Limb (tissue), 2 donors: ENCODE data around the gene PLA2G4F.

Experiments used
- DNase-seq, 2 donors: peaks; one replicate each; pipeline ENCODE4 v3.0.0-alpha.2; 2016; ENCODE audit errors: extremely low spot score in 2 of 2

PLA2G4F gene

DNA sequence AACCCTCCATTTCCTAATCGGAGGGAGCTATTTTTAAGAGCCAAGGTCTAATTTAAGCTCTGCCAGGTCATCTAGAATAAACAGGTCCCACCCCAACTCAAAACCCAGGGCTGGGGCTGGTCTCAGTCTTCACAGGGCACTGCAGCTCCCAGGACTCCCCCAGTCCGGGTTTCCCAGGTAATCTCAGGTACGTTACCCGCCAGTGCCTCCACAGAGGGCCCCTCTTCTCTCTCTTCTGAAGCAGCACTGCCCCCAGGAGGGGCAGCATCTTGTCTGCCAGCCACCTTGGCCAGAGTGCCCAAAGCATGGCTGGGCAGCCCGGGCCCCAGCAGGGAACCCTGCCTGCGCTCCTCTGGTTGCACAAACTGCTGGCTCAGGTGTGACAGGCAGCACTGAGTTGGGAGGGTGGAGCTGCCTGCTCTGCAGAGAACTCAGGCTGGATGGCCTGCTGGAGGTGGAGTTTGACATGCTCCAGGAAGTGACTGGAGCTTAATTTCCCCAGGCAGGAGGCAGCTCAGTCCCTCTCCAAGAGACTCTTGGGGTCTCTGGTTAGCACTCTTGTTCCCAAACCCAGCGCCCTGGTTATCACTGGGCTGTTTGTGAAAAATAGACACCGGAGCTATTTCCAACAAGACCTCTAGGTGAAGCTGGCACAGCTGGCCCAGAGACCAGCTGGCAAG is at the start of gene PLA2G4F:
Gene PLA2G4F, minus strand, starts transcription at position 394 of the 680 bp plus-strand sequence. Its CDS starts 87 bp downstream, at position 307.
- DNase-seq: no peak

DNA sequence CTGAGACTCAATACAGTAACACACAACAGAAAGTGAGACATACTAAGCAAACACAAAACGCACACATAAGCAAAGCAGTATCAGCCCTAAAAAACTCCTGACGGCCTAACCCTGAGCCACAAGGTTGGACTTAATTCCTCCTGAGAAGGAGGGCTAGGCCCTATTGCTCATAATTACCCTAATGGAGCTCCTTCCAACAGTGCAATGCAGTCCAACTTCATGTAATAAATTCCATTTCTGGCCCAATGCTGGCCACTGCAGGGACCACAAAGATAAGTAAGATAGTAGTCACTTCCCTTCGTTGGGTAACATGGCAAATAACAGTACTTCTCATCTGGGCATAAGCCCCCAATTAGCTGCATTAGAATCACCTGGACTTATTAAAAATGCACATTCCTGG is 47.5 kb upstream of the PLA2G4F start:
- no peak for DNase-seq

GRCh38 chr15:42202653-42203052 is 46.2 kb upstream of the PLA2G4F start:
- DNase-seq: no peak

DNA sequence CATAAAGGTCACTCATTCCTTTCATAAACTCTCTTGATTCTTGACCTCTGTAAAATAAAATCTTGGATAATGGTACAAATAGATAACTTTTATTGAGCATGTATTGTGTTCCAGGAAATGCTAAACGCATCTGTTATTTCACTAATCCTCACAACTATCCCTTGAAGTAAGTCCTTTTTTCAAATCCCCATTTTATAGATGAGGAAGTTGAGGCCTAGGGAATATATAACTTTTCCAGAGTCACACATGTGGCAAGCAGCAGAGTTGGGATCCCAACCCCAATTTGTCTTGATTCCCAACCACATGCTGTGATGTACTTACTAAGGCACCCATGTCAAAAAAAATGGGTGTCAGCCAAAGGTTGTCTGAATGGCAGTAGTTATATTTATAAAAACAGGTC is 45.4 kb upstream of the PLA2G4F start:
- DNase-seq: no peak

DNA sequence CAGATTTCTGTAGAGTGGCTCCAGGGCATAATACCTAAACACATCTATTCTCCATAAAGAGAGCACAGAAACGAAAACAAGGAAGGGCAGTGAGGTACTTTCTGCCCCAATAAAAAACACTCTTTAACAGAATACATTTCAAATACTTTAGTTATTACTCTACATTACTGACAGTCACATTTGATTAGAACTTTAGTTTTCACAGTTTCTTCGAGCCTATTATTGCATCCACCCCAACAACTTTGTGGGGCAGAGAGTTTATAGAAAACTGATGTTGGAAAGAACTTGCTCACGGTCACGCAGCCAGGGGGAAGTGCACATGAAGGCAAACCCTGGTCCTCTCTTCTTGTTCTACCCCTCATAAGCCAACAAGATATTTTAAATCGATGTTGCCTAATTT is 42.7 kb upstream of the PLA2G4F start:
- no peak for DNase-seq

- no peak for DNase-seq
Observed at GRCh38 chr15:42198516-42198915, 42.1 kb upstream of the PLA2G4F start.

DNA sequence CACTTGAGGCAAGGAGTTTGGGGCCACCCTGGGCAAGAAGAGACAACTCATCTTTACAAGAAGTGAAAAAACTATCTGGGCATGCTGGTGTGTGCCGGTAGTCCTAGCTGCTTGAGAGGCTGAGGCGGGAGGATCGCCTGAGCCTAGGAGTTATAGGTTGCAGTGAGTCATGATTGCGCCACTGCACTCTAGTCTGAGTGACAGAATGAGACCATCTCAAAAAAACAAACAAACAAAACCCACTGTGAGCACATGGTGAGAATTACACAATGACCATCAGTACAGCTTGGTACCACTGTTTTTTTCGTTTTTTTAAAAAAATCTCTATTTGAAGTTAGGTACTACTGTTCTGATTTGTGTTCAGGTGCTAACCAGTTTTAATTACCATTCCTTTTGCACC is 38.1 kb upstream of the PLA2G4F start:
- no peak for DNase-seq

GRCh38 chr15:42193383-42193782 is 36.9 kb upstream of the PLA2G4F start:
- no peak for DNase-seq

- DNase-seq: no peak
Observed at GRCh38 chr15:42191610-42192346, 35.3 kb upstream of the PLA2G4F start.

DNA sequence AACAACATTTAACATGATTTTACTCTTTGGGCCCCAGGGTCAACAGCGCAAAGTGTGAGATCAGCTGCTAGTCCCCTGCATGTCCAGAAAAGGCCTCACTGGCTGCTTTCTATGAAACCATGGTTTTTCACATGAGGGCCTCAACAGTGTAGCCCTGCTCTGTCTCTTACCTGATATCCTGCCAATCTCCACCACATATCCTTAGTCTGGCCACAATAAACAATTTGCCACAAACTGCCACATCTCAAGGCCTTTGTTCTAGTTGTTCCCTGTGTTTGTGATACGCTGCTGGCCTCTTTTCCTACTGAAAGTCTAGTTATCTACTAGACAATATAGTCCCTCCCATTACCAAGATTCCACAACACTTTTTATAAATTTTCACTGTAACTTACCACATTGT is 33.9 kb upstream of the PLA2G4F start:
- DNase-seq: no peak

- no peak for DNase-seq
Observed at GRCh38 chr15:42185801-42186200, 29.4 kb upstream of the PLA2G4F start.

DNA sequence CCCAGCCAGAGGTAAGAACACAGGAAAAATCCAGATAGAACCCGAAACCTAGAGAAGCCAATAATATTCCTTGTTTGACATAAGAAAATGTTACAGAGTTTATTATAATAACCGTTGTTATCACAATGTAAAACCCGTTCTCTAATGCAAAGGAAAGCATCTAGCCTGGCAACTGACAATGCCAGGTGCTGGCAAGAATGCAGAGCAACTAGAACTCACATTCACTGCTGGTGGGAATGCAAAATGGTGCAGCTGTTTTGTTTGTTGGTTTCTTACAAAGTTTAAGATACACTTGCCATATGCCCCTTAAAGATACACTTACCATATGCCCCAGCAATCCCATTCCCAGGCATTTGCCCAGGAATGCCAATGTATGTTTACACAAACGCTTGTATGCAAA is 28.3 kb upstream of the PLA2G4F start:
- no peak for DNase-seq

- DNase-seq: no peak
Observed at GRCh38 chr15:42184296-42184695, 27.9 kb upstream of the PLA2G4F start.

DNA sequence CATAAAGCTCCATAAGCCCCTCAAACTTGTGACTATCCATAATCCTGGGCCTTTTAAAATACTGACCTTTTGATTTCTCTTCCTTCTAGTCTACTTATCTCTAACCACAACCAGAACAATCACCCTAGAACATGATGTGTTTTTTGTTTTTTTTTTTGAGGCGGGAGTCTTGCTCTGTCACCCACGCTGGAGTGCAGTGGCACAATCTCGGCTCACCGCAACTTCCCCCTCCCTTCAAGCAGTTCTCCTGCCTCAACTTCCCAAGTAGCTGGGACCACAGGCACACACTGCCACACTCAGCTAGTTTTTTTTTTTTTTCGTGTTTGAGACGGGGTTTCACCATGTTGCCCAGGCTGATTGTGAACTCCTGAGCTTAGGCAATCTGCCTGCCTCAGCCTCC is 26.5 kb upstream of the PLA2G4F start:
- no peak for DNase-seq

DNA sequence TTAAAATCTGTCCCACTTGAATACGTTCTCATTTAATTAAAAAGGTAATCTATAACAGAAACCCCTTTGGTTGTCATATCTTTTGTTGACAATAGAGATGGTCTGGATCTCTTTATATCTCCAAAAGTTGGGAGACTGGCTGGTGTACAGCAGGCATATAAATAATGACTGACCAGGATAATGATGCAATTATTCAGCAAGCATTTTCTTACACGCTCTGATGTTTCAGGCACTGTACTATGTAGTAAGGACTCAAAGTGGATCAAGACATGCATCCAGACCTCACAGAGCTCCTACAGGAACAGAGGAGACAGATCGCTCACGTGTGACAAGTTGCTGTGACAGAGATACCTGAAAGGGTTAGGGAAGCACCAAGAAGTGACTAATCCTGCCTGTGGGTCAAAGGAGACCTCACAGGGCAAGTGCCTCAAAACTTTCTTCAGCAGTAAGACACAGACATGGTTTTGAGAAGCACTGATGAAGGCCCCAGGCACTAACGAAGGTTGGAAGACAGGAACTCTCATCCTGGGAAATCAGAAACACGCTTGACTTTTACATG is 26.0 kb upstream of the PLA2G4F start:
- DNase-seq: no peak

GRCh38 chr15:42178056-42178455 is 21.6 kb upstream of the PLA2G4F start:
- DNase-seq: no peak

DNA sequence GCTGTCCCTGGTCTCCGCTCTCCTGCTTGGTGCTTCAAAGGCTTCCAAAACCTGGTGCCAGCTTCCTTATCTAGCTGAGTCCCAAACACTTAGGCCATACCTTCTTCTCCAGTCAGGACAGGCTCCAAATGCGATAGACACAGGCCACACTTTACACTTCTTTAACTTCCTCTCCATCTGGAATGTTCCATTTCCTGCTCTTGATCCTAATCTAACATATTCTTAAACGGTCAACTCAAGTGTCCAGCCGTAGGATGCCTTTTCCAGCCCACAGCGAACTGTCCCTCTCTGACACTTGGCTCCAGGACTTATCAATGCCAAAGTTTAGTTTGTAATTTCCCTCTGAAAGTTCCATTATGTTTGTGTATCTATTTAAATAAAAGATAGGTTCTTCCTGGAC is 19.2 kb upstream of the PLA2G4F start:
- no peak for DNase-seq

DNA sequence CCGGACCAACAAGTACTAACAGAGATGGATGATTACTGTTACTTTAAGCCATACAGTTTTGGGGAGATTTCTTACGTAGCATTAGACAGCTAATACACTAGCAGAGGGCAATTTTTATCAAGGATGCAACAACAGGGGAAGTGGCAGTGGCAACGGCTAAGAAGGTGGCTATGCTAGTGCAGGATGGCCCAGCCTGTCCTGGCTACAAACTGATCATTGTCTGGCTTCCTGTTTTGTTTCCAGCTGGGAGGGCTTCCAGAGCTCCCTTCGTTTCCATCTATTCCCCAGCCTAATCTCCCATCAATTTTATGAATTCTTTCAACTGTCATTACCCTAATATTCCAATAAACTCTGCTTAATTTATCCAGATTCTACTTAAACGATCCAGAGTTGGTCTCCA is 16.0 kb upstream of the PLA2G4F start:
- no peak for DNase-seq

DNA sequence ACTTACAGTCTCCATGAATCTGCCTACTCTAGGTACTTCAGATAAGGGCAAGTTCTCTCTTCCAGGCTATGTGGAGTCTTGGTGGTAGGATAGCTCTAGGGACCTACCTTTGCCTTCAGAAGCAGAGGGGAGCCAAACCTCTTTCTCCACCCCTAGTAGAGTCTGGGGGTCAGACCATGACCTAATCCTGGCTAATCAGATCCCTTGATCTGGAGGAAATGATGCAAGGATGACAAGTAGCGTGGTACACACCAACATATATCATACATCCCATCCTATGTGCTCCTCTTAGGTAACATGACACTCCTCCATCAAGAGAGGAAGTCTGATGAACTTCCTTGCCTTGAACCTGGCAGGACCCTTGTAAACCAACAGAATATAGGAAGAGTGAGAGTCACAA is 15.4 kb upstream of the PLA2G4F start:
- no peak for DNase-seq

DNA sequence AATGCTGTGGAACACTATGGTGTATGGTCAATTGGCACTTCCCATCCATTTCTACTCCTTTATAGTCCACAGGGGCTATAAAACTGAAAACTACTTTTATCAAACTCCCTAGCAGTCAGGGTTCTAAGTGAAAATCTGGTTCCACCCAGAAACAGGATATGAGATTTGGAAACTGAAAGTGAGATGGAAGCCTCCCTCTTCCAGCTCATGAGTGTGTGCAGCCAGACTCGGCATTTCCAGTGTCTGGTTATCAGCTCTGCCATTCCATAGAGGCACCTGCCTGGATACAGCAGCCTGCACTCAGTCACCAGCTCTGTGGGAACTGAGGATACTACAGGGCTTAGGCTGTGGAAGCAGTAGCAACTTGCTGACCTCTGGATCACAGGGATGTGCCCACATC is 14.7 kb upstream of the PLA2G4F start:
- no peak for DNase-seq

GRCh38 chr15:42166225-42166940 is 9.9 kb upstream of the PLA2G4F start:
- no peak for DNase-seq

- DNase-seq: no peak
Observed at GRCh38 chr15:42165106-42165505, 8.7 kb upstream of the PLA2G4F start.
